Heart right ventricle (tissue), 16 donors: ENCODE results near the gene MRRF. TPM values are rescaled to one million over a fixed set of nuclear protein-coding genes. Genes with fewer than 3 reads are reported as not detected.

ENCODE experiments used
- ATAC-seq, 8 donors: fragments of 200-7000 bp; cut with Tn5 transposase; one replicate each; pipeline ENCODE4 v1.9.1; 2020; ENCODE audit warnings: mild to moderate bottlenecking in 8 of 8, moderate library complexity in 8 of 8, moderate number of reproducible peaks in 1 of 8
- DNase-seq, 2 donors: peaks; one replicate each; pipeline ENCODE4 v3.0.0-alpha.2; 2020
- H3K27ac ChIP-seq, 10 donors: fragments of 200-600 bp; sonication (generic) in 2 of 10; one replicate each; pipeline versions ENCODE4 v1.5.0 to v1.8.0; 2020 to 2022; ENCODE audit warnings: mild to moderate bottlenecking in 3 of 10
- H3K27me3 ChIP-seq, 7 donors: fragments of 200-600 bp; one replicate each; pipeline ENCODE4 v1.8.0; 2021 to 2022; ENCODE audit warnings: mild to moderate bottlenecking in 2 of 7
- H3K36me3 ChIP-seq, 9 donors: fragments of 200-600 bp; sonication (generic) in 1 of 9; one replicate each; pipeline versions ENCODE4 v1.5.0 to v1.8.0; 2020 to 2022; ENCODE audit warnings: mild to moderate bottlenecking in 2 of 9
- H3K4me1 ChIP-seq, 9 donors: fragments of 200-600 bp; sonication (generic) in 1 of 9; one replicate each; pipeline versions ENCODE4 v1.5.0 to v1.8.0; 2020 to 2022; ENCODE audit warnings: mild to moderate bottlenecking in 4 of 9
- H3K4me3 ChIP-seq, 10 donors: fragments of 200-600 bp; sonication (generic) in 2 of 10; one replicate each; pipeline versions ENCODE4 v1.5.0 to v1.8.0; 2020 to 2022; ENCODE audit warnings: mild to moderate bottlenecking in 7 of 10, moderate library complexity in 2 of 10
- H3K9me3 ChIP-seq, 11 donors: fragments of 200-600 bp in 10 of 11; sonication (generic) in 2 of 11; one replicate each; pipeline versions ENCODE4 v1.5.0 to v1.8.0; 2013 to 2022; ENCODE audit warnings: mild to moderate bottlenecking in 2 of 11, control low read depth in 1 of 11, moderate library complexity in 1 of 11
- WGBS, 2 donors: extraction: QIAGEN DNeasy Blood & Tissue Kit; methylation state at CpG; one replicate each; pipeline ENCODE4 v1.1.7; 2013; ENCODE audit warnings: inconsistent platforms in 1 of 2; 5-methylcytosine and 5-hydroxymethylcytosine counted together
- intact Hi-C, 10 donors: fragments of 100-400 bp; cut with DNase I; formaldehyde crosslinking; loops; one replicate each; pipeline versions ENCODE4 v1.11.1 to v1.14.2; 2022
- polyA plus RNA-seq, 2 donors: library from polyadenylated mRNA; stranded (reverse); fragments of 200-250 nt; gene quantifications; one replicate each; pipeline ENCODE4 v1.2.3, GENCODE V29; 2013
- total RNA-seq, 10 donors: library from RNA; stranded (reverse); fragmentation: NEBNext Ultra II Directional in 3 of 10; extraction: Animal tissue kit (Norgen Biotek cat#: 25700) in 3 of 10; gene quantifications; one replicate each; pipeline versions ENCODE4 v1.2.1 to v1.2.4, GENCODE V29; 2021 to 2023
- TF ChIP-seq, protein P1 (sequence below), 9 donors: fragments of 200-600 bp; sonication (generic) in 2 of 9; IDR thresholded peaks; one replicate each; pipeline versions ENCODE4 v1.5.0 to v1.8.0; 2021 to 2022; ENCODE audit warnings: antibody characterized with exemption in 9 of 9, mild to moderate bottlenecking in 5 of 9, moderate library complexity in 1 of 9
- donor health status: Arrhythmogenic right ventricular cardiomyopathy.
- donor health status: ischemic (EF 13 %, LVEDD 7.1; RV severe dilation, severe dysfunction).
- donor health status: healthy with polysubstance abuse.
- donor health status: DM: no; HTN: yes; CAD: no.
- donor health status: DM: no; HTN: no; CAD: no.
- donor health status: ischemic (EF 25% LVEDD 6.9; RV normal size, moderate dysfunction).
- donor health status: ischemic (EF 25% LVEDD 5.7; RV mildly dilated, moderate dysfunction).
- donor health status: healthy.
- donor health status: DM: yes; HTN: yes; CAD: no.
- donor health status: Ischemic cardiomyopathy.
- donor health status: ischemic (EF 35%, LVEDD 5.7; RV mildly dilated, moderate dysfunction).
- donor health status: nonischemic (EF 11% LVEDD 7.7; RV severe dilation, severe dysfunction).
- donor health status: DM: yes; HTN: yes; CAD: no.
- donor health status: PGD.
- donor health status: ischemic (EF 29% LVEDD 5.4; RV normal size, mild dysfunction).
- donor health status: nonischemic (EF 23%, LVEDD 6.1; RV moderate dilation, normal function).

MRRF gene
- total and polyA plus RNA-seq, 12 donors, result 30.3 to 45.9 (median 37.8) TPM

DNA sequence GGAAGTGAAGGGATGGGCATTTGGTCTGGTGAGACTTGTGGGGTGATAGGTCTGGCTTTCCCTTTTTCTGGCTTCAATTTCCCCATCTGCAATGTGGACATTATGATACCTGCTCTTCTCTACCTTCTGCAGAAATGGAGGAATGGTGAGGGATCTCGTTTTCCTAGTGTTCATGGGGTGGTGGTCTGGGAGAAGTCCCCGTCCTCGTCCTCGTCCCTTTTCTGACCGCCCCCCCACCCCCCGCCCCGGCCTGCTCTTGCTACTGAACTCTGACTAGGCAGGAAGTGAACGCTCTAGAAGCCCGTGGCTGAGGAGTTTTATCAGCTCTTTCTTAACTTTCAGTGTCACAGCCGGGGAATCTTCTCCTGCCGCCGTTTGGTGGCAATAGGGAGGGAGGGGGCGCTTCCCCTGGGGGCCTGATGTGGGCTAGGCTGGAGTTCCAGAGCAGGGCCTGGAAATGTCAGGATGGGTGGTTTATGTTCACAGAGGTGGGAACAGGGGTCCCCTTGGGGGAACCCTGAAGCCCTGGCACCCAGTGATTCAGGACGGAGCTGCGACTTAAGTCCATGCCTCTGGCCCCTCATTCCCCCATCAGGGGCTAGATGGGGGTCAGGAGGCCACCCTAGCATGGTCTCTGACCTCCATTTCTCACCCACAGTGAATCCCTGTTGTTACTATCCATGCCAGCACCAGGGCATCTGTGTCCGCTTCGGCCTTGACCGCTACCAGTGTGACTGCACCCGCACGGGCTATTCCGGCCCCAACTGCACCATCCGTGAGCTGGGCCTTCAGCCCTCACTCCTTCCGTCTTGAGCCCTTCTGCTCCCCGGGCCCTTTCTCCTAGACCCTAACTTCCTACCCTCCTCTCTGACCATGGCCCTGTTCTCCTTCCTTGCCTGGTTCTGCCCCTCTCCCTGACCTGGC lies 112.8 kb downstream of the MRRF start:
- H3K4me1 ChIP-seq, result peaks cover 8 to 35% (median 20%) of the 10 kb centered on the region in 9 donors

DNA sequence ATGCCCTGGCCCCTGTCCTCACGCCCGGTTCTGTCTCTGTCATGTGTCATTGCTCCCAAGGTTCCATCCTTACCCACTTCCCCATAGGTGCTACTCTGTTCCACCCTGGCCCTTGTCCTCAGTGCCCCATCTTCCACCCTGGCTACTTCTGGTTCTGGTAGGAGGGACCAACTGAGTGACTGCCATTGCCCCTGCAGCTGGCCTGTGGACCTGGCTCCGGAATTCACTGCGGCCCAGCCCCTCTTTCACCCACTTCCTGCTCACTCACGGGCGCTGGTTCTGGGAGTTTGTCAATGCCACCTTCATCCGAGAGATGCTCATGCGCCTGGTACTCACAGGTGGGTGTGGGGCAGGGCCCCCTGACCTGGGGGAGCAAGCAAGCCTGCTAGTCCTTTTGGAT lies 113.6 kb downstream of the MRRF start:
- peaks cover 0 to 37% (median 0%) of the 10 kb centered on the region in 9 donors for H3K36me3 ChIP-seq
- H3K27me3 ChIP-seq, result no peaks in the 10 kb centered on the region
- no peak overlapping the region for H3K27ac ChIP-seq
- intact Hi-C loops, result loop anchor here in 4 of 10 donors (10.0 kb wide), 1 partner anchor 77 kb away; no protein-coding TSS in a partner anchor
- H3K4me3 ChIP-seq, result no peak overlapping the region
- no peak for ATAC-seq
- H3K4me1 ChIP-seq, result peaks cover 8 to 34% (median 20%) of the 10 kb centered on the region in 9 donors
- TF ChIP-seq, protein P1, sequence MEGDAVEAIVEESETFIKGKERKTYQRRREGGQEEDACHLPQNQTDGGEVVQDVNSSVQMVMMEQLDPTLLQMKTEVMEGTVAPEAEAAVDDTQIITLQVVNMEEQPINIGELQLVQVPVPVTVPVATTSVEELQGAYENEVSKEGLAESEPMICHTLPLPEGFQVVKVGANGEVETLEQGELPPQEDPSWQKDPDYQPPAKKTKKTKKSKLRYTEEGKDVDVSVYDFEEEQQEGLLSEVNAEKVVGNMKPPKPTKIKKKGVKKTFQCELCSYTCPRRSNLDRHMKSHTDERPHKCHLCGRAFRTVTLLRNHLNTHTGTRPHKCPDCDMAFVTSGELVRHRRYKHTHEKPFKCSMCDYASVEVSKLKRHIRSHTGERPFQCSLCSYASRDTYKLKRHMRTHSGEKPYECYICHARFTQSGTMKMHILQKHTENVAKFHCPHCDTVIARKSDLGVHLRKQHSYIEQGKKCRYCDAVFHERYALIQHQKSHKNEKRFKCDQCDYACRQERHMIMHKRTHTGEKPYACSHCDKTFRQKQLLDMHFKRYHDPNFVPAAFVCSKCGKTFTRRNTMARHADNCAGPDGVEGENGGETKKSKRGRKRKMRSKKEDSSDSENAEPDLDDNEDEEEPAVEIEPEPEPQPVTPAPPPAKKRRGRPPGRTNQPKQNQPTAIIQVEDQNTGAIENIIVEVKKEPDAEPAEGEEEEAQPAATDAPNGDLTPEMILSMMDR (IDR thresholded peaks at IDR 0.05), result no peak
- peaks cover 0 to 12% (median 0%) of the 10 kb centered on the region in 11 donors for H3K9me3 ChIP-seq
- DNase-seq, result no peak
- WGBS, 2 donors, result 93 to 97% methylated on average over 8 of the region's 8 CpGs

More for the DNA sequence above, 112.8 kb downstream of the MRRF start:
- H3K27ac ChIP-seq, result no peak overlapping the region
- no peaks in the 10 kb centered on the region for H3K27me3 ChIP-seq
- TF ChIP-seq, protein P1 (IDR thresholded peaks at IDR 0.05), result no peak
- no peak for ATAC-seq
- no peak for DNase-seq
- H3K36me3 ChIP-seq, result peaks cover 0 to 35% (median 0%) of the 10 kb centered on the region in 9 donors
- intact Hi-C loops, result loop anchor here in 4 of 10 donors (10.0 kb wide), 1 partner anchor 77 kb away; no protein-coding TSS in a partner anchor
- peaks cover 0 to 12% (median 0%) of the 10 kb centered on the region in 11 donors for H3K9me3 ChIP-seq
- H3K4me3 ChIP-seq, result no peak overlapping the region
- WGBS, 2 donors, result 66 to 72% methylated on average over 24 of the region's 24 CpGs

DNA sequence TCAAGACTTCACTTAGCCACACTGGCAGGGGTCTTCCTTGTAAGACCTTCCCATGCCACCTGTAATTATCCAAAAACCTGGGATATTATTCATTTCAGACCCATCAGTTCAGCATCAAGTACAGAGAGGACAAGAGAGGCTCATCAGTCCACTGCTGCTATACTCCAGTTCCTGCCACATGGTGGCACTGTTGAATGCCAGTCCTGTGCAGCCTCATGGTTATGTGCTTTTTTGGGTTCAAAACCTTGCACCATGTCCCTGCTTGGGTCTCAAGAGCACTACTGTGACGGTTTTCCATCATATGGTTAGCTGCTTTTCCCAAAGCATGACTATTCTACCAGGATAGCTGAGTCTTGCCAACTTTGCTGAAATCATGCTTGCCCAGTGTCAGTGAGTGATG lies 114.7 kb downstream of the MRRF start:
- Histone ChIP-seq H3K4me3 (no peak overlapping the region), H3K27me3 (no peaks in the 10 kb centered on the region), H3K4me1 (peaks cover 8 to 41% (median 20%) of the 10 kb centered on the region in 9 donors), H3K27ac (no peak overlapping the region), H3K36me3 (peaks cover 0 to 37% (median 0%) of the 10 kb centered on the region in 9 donors), H3K9me3 (peaks cover 0 to 12% (median 0%) of the 10 kb centered on the region in 11 donors)
- TF ChIP-seq, protein P1 (IDR thresholded peaks at IDR 0.05), result peak in 5 of 9 donors; percentile 8 to 35 (median 15)
- intact Hi-C loops, result loop anchor here in 4 of 10 donors (10.0 kb wide), 1 partner anchor 75 kb away; no protein-coding TSS in a partner anchor
- ATAC-seq (no peak), DNase-seq (no peak)
- 65 to 87% methylated on average over 1 of the region's 1 CpG for WGBS, 2 donors

DNA sequence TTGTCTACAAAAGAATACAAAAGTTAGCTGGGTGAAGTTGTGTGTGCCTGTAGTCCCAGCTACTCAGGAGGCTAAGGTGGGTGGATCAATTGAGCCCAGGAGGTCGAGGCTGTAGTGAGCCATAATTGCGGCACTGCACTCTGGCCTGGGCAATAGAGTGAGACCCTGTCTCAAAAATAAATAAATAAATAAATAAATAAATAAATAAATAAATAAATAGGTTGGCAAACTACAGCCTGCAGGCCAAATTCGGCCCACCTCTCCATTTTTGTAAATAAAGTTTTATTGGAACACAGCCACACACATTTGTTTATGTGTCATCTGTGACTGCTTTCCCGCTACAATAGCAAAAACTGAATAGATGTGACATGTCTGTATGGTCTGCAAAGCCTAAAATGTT lies 115.6 kb downstream of the MRRF start:
- intact Hi-C loops, result no loop called here
- 95% methylated on average over 4 of the region's 4 CpGs for WGBS, 2 donors
- no peaks in the 10 kb centered on the region for H3K27me3 ChIP-seq
- H3K36me3 ChIP-seq, result peaks cover 0 to 47% (median 0%) of the 10 kb centered on the region in 9 donors
- no peak overlapping the region for H3K4me3 ChIP-seq
- H3K9me3 ChIP-seq, result peaks cover 0 to 12% (median 0%) of the 10 kb centered on the region in 11 donors
- no peak for DNase-seq
- H3K4me1 ChIP-seq, result peaks cover 6 to 37% (median 16%) of the 10 kb centered on the region in 9 donors
- TF ChIP-seq, protein P1 (IDR thresholded peaks at IDR 0.05), result no peak
- no peak overlapping the region for H3K27ac ChIP-seq
- no peak for ATAC-seq

Other genes starting within 250 kb of the MRRF start
- gene TTLL11, start 171.6 kb upstream of the MRRF start, total RNA-seq, result 1 to 10 TPM; 5.2 to 8.7 (median 5.9) TPM
- 1 to 10 TPM; 2.6 to 4.7 TPM for gene TTLL11, start 171.6 kb upstream of the MRRF start, polyA plus RNA-seq
- gene NDUFA8, start 105.1 kb upstream of the MRRF start, total RNA-seq, result 100 to 1,000 TPM; 222 to 327 (median 310) TPM
- 100 to 1,000 TPM; 371 to 739 TPM for gene NDUFA8, start 105.1 kb upstream of the MRRF start, polyA plus RNA-seq
- gene MORN5, start 105.0 kb upstream of the MRRF start, total RNA-seq, result not detected
- not detected for gene MORN5, start 105.0 kb upstream of the MRRF start, polyA plus RNA-seq
- gene LHX6, start 35.9 kb upstream of the MRRF start, total RNA-seq, result 1 to 10 TPM; 1.9 to 9.4 (median 4.8) TPM
- 1 to 10 TPM; 7.3 to 7.5 TPM for gene LHX6, start 35.9 kb upstream of the MRRF start, polyA plus RNA-seq
- 10 to 100 TPM; 36.2 to 47.6 (median 43.4) TPM for gene RBM18, start within 50 bp of the MRRF start, total RNA-seq
- 10 to 100 TPM in 1 of 2 donors, 1 to 10 TPM in 1; 6.0 to 13.6 TPM for gene RBM18, start within 50 bp of the MRRF start, polyA plus RNA-seq
- 10 to 100 TPM in 1 of 10 donors, 1 to 10 TPM in 9; 1.1 to 15.6 (median 4.0) TPM for gene PTGS1, start 106.1 kb downstream of the MRRF start, total RNA-seq
- gene PTGS1, start 106.1 kb downstream of the MRRF start, polyA plus RNA-seq, result 1 to 10 TPM in 1 of 2 donors, under 1 TPM in 1; 0.95 to 2.9 TPM
- gene OR1J1, start 213.0 kb downstream of the MRRF start, total RNA-seq, result not detected
- gene OR1J1, start 213.0 kb downstream of the MRRF start, polyA plus RNA-seq, result not detected
- under 1 TPM in 1 of 10 donors, not detected in 9; 0.30 TPM for gene OR1J2, start 245.9 kb downstream of the MRRF start, total RNA-seq
- not detected for gene OR1J2, start 245.9 kb downstream of the MRRF start, polyA plus RNA-seq